Forelimb muscle (tissue), 1 donor: ENCODE measurements around the gene GJE1. TPM values are rescaled to one million over a fixed set of nuclear protein-coding genes. Genes with fewer than 3 reads are reported as not detected.

Source experiments
- DNase-seq: peaks from one replicate; pipeline ENCODE4 v3.0.0-alpha.2; 2013; ENCODE audit warnings: low read depth
- polyA plus RNA-seq: library from polyadenylated mRNA; unstranded; fragments of 120-200 nt; gene quantifications from one replicate; pipeline ENCODE4 v1.2.1, GENCODE V29; 2013; ENCODE audit not compliant: insufficient read length

Gene GJE1
- polyA plus RNA-seq, 1 donor, result not detected

DNA sequence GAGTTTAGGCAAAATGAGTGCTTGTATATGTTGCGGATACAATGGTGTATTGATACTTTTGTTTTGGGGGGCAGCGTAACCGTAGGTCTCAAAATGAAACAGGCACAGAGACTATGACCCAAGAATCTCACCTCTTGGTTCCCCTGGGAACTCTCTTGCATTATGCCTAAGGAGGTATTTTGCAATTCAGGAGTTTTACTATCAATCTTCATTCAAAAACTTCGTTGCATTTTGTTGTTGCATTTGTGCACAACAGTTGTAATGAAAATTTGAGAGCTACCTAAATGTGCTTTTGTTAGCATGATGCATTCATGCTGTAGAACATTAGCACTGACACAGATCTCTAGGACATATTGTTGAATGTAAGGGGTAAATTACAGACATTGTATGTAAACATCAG, 32.5 kb downstream of the GJE1 start:
- DNase-seq, result no peak

DNA sequence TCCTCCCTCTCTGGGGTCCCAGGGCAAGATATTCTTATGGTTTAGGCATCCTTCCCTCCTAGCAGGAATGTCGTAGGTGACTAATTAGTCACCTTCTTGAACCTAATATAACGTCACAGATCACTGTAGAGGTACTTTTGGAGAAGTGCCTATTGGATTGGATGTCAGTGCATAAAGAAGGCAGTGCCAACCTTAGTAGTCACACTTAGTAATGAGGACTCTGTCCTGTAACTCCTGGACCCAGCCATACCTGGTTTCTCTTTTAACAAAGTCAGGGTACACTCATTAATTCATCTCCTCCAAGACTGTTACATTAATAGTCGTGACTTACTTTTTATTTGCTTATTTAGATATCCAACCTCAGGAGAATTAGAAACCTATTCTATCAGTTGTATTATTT, 34.3 kb downstream of the GJE1 start:
- DNase-seq, result no peak

DNA sequence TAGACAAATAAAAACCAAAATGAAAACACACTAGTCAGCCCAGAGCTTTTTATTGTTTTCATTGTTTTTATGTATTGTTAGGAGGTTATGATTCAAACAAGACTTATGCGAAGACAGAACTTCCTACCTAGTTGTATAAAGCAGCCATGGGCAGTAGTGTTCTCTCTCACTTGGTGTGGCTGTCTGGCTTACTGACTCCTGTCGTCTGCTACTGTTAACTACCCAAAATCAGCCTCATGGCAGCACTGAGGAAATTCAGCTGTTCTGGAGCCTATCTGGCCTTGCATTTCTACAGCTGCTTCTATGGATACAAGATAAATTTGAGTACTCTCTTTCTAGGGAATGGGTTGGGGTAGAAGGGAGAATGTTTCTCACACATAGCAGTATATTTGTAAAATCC, 34.8 kb downstream of the GJE1 start:
- DNase-seq, result no peak

DNA sequence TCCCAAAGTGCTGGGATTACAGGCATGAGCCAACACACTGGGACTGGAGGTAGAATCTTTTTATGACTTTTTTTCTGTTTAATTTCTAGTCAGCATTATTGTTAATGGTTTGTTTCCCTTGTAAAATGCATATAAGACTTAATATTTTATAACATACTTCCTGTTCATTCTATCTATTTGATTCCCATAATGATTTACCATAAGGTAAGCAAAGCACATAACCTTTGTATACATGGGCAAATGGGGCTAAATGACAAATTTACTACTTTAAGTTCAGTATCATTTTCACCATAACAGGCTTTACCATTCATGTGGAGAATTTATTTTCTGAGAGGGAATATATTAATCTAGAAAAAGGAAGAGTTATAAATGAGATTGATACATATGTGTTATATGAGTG, 38.6 kb downstream of the GJE1 start:
- no peak for DNase-seq

DNA sequence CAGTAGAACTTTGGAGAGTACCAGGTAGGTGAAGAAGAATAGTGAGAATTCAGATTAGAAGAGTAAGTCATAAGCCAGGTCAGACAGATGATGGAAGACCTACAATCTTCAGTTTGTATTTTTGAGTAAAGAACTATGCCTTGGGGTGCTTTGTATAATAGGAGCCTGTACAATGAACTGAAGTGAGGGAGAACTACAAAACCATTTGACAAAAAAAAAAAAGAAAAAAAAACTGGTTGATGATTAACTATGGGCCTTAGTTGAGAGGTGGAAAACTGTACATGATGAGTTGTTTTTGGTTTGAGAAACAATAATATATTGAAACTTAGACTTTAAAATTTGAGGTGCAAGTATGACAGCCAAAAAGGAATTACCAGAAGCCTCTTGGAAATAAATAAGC, 40.0 kb downstream of the GJE1 start:
- no peak for DNase-seq

- no peak for DNase-seq
Observed at GRCh38 chr6:142173980-142174379, 41.3 kb downstream of the GJE1 start.

GRCh38 chr6:142174703-142175102, 42.0 kb downstream of the GJE1 start:
- DNase-seq, result no peak

DNA sequence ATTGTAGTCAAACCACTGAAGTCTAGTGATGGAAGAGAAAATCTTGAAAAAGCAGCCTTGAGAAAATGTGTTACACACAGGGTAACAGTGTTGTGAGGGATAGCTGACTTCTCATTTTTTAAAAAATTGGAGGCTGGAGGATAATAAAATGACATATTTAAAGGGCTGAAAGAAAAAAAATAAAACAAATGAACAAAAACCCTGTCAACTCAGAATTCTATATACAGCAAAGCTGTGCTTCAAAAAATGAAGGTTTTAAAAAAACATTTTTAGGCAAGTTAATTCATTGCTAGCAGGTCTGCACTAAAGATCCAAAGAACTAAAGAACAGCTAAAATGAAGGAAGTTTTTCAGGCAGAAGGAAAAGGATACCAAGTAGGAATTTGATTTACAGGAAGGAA, 45.4 kb downstream of the GJE1 start:
- no peak for DNase-seq

GRCh38 chr6:142182004-142182403, 49.3 kb downstream of the GJE1 start:
- no peak for DNase-seq

GRCh38 chr6:142183351-142183750, 50.6 kb downstream of the GJE1 start:
- DNase-seq, result no peak

DNA sequence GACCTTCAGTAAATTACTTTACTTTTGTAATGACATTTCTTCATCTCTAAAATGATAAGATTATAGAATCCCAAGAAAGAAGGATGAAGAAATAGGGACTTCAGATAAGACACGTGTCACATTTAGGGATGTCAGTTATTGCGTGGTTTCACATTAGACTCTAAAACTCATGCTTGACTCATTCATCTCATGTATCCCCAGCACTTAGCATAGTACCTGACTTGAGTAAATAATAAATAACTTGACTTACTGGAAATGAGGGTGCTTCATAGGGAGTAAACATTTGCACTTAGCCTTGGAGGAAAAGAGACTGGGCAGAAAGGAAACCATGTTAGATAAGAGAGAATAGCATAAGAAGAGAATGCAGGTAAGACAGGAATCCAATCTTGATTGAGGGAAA, 51.6 kb downstream of the GJE1 start:
- DNase-seq, result no peak

Other genes starting within 250 kb of the GJE1 start
- 0.13 TPM for gene NMBR, start 14.2 kb downstream of the GJE1 start, polyA plus RNA-seq
- gene VTA1, start 14.3 kb downstream of the GJE1 start, polyA plus RNA-seq, result 57.2 TPM
- 11.2 TPM for gene ADGRG6, start 169.1 kb downstream of the GJE1 start, polyA plus RNA-seq